GM21367 (cell line): Measurements from ENCODE around the gene CYSRT1.

Source experiments
- ATAC-seq: cut with Tn5 transposase; IDR thresholded peaks from one replicate; pipeline ENCODE4 v1.9.1; 2021; ENCODE audit not compliant: unreplicated experiment

The CYSRT1 gene

GRCh38 chr9:137205126-137206069 lies 19.6 kb upstream of the CYSRT1 start, which contains the start of the genes NDOR1 and TMEM203:
NDOR1 (plus strand) TSS chr9:137205700; CDS start chr9:137205778, 78 bp downstream.
TMEM203 (minus strand) TSS chr9:137205648; CDS start chr9:137205414, 234 bp downstream.
- ATAC-seq, result no peak

GRCh38 chr9:137206602-137207001 lies 18.4 kb upstream of the CYSRT1 start:
- no peak for ATAC-seq

- no peak for ATAC-seq
Observed at GRCh38 chr9:137211532-137211931, 13.4 kb upstream of the CYSRT1 start.

GRCh38 chr9:137212520-137212919 lies 12.5 kb upstream of the CYSRT1 start:
- ATAC-seq, result no peak

- ATAC-seq, result no peak
Observed at GRCh38 chr9:137213160-137214060, 11.6 kb upstream of the CYSRT1 start.

- ATAC-seq, result no peak
Observed at GRCh38 chr9:137214620-137215019, 10.4 kb upstream of the CYSRT1 start.

GRCh38 chr9:137215196-137215986 lies 9.6 kb upstream of the CYSRT1 start:
- no peak for ATAC-seq

- ATAC-seq, result no peak
Observed at GRCh38 chr9:137216188-137216965, 8.6 kb upstream of the CYSRT1 start.

- no peak for ATAC-seq
Observed at GRCh38 chr9:137217276-137218211, 7.4 kb upstream of the CYSRT1 start.

- no peak for ATAC-seq
Observed at GRCh38 chr9:137218212-137218753, 6.7 kb upstream of the CYSRT1 start.

- ATAC-seq, result no peak
Observed at GRCh38 chr9:137218754-137219271, 6.2 kb upstream of the CYSRT1 start.

GRCh38 chr9:137219757-137220316 lies 5.1 kb upstream of the CYSRT1 start:
- ATAC-seq, result no peak

- no peak for ATAC-seq
Observed at GRCh38 chr9:137220317-137221094, 4.5 kb upstream of the CYSRT1 start.

GRCh38 chr9:137221095-137221505 lies 3.9 kb upstream of the CYSRT1 start:
- ATAC-seq, result no peak

GRCh38 chr9:137221506-137222111 lies 3.4 kb upstream of the CYSRT1 start:
- ATAC-seq, result no peak

- ATAC-seq, result no peak
Observed at GRCh38 chr9:137222190-137223077, 2.5 kb upstream of the CYSRT1 start, which contains the start of gene RNF208. RNF208 (minus strand) TSS chr9:137222240; CDS start chr9:137221212, 1,028 bp downstream.
